GM19023 (cell line): ENCODE measurements around the gene XAGE3.
A peak's percentile ranks its signal among the peaks of the same experiment; 100 is the strongest.
"Not testable (repeated sequence)": the region's sequence is repeated elsewhere in the genome, so short reads cannot be mapped to it uniquely, and the experiment has no call there.

ENCODE experiments used
- ATAC-seq: cut with Tn5 transposase; IDR thresholded peaks from one replicate; pipeline ENCODE4 v1.9.1; 2021; ENCODE audit warnings: mild to moderate bottlenecking, moderate library complexity; ENCODE audit not compliant: unreplicated experiment

Gene XAGE3, protein sequence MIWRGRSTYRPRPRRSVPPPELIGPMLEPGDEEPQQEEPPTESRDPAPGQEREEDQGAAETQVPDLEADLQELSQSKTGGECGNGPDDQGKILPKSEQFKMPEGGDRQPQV

DNA sequence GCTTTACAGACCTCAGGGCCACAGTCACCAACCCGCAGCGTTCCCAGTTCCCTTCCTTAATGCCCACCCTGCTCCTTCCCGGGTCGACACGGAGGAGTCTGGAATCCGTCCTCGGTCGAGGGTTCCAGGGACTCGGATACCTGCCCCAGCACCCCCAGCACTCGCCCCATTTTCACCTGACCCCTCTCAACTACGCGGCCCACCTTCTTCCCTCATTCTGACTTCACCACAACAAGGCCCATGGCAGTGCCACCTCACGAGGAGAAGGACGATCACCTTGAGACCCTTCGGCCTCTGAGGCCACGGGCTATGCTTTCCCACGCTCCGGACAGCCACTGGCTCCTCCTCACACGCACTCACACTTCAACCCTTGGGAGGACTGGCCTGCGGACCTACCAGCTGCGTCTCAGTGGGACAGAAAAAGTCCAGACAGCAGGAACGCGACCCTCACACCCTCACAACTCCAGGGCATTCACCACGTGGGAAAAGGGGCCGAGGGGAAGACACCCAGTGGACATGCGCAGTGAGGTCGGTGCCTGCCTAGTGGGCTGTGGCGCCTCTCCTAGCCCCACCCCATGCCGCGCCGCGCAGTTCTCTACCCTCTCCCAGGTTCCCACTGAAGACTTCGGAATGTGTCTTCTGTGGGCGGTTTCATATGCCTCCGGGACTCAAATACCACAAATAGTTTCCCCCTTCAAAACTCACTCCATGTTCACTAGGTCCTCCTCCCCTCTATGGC, at the start of gene XAGE3:
Gene XAGE3 (minus strand): TSS at position 474 of the 739 bp plus-strand sequence. CDS start 950 bp downstream, outside the sequence.
- no peak for ATAC-seq

DNA sequence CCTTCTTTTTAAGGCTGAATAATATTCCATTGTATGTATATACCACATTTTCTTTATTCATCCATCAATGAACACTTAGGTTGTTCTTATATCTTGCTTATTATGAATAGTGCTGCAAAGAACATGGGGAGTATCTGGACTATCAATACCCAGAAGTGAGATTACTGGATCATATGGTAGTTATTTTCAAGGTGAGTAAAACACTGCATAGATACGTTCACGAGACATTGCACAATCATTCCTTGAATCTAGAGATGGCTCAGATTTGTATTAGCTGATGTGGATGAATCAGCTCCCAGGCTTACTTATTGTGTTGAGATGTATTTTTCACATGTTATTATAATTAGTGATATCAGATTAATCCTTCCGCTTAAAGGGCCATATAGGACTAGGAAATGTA, 46.8 kb upstream of the XAGE3 start:
- not testable (repeated sequence) for ATAC-seq

DNA sequence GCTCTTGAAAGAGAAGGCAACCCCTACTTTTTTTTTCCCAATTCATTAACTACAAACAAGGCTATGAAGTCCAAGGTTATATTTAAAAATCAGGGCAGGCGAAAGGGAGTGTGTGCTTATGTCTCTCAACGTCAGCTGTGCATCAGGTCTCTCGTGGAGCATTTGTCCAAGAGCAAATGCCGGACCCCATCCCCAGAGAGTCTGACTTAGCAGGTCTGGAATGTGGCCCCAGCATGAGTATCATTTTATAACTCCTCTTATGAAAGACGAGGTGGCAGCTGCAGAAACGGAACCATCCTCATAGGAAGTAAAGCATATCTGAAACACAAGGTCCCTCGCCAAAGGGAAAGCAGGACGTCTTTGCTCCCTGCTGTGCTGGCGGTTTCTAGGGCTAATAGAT, 45.8 kb upstream of the XAGE3 start:
- not testable (repeated sequence) for ATAC-seq

DNA sequence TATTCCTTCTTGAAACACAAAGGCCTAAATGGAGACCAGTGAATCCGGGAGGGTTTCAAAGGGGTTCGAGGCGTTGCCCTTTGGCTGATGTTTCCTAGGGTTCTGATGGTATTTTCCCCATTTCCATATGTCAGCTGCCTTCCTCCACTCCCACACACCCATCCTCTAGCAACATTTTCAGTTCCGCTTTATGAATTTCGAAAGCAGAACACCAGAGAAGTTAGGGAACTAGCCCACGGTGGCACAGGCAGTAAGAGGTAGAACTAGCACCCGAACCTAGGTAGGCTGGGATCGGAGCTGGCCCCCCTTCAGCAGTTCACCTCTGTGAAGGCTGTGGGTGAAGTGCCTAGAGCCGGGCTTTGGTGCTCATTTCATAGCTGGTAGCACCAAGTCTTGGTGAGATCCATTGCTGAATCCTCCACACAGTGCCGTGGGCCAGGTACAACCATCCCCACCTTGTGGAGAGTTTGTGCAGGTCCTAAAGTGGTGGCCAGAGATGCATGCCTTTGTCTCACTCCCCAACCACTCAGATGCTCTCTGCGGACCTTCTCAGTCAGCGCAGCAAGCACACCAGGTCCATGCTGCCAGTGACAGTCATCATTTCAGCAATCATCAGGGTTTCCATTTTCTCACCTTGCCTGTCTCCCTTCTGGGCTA, 41.6 kb upstream of the XAGE3 start:
- not testable (repeated sequence) for ATAC-seq

DNA sequence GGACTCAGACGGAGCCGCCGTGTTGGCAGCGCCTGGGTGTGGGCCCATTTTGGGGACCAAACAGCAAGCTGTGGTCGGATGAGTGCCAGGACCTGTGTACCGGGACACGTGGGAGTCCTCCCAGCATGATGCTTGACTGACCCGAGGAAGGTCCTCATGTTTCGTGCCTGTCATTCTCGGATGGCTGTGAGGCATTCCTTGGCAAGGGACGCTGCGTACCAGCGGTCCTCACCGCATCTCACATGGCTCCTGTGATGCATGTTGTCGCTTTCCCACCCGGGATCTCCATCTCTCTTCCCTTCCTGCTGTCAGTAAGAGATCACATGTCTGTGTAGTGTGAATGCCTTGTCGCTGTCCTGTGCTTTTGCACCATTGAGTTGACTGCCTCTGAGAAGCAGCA, 40.0 kb upstream of the XAGE3 start:
- not testable (repeated sequence) for ATAC-seq

DNA sequence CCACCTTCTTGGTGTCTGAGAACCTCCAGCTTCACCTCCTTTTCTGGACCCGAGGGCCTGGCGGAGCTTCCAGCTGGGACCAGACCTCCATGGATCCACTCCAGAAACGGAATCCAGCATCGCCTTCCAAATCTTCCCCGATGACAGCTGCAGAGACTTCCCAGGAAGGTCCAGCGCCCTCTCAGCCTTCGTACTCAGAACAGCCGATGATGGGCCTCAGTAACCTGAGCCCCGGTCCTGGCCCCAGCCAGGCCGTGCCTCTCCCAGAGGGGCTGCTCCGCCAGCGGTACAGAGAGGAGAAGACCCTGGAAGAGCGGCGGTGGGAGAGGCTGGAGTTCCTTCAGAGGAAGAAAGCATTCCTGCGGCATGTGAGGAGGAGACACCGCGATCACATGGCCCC, 39.3 kb upstream of the XAGE3 start:
- ATAC-seq: not testable (repeated sequence)

DNA sequence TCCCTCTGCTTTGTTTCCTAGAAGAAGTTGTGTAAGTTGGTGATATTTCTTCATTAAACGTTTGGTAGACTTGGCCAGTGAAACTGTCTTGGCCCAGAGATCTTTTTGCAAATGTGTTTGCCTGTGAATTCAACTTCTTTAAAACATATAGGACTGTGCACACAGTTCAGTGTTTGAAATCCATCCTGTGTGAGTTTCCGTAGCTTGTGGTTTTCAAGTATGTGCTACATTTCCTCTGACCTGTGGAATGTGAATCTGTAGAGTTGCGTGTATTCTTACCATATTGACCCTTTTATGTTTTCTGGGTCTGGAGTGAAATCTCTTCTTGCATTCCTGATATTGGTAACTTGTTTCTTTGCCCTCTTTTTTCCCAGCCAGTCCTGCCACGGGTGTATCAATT, 38.2 kb upstream of the XAGE3 start:
- ATAC-seq: not testable (repeated sequence)

DNA sequence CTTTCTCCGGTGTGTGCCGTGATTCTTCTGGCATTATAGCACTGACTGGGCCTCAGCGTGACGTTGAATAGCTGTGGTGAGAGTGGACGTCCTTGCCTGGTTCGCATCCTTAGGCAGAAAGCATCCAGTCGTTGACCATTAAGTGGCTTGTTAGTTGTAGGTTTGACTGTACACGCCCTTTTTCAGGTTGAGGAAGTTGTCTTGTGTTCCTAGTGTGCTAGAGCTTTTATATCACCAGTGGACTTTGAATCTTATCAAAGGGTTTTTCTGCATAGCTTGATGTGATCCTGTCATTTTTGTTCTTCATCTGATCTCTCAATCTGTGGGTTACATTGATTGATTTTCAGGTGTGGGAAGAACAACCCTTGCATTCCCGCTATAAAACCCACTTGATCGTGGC, 37.6 kb upstream of the XAGE3 start:
- not testable (repeated sequence) for ATAC-seq

DNA sequence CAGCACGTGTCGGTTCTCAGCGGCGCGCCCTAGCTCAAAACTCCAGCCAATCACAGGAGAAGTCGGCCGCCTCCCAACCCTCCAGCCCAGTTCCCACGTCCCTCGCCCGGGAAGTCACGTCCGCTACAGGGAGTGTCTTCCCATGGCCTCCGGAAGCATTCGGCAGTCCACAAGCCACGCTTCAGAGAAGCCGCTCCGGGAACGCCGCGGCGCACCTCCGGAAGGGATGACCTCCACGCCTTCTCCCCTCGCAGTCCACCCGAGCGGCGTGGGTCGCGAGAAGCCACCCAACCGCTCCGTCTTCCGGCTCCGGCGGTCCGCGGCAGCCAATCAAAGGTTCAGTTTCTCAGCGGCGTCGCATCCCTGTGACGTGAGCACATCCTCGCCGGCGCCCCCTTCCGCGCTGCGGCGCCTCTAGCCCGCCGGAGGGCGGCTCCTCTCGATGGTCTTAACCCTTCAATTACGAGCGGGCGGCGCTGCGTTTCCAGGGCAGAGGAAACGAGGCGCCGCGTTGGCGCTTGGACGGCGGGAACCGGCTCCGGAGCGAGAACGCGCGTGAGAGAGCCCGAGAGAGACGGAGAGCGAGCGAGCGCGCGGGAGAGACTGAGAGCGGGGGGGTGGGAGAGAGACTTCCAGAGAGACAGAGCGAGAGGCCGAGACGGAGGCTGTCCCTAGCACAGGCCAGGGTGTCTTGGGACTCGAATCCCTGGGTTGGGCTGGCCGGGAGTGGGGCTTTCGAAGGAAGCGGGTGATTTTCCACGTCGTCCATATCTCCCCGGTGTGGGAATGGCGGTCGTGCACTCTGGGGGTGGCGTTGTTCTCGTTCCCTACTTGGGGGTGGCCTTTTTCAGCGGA, 29.2 kb upstream of the XAGE3 start, which contains the start of gene FAM156B:
Gene FAM156B (plus strand): TSS at position 476 of the 855 bp plus-strand sequence. CDS start 9,896 bp downstream, outside the sequence.
- peak; percentile 84 for ATAC-seq

DNA sequence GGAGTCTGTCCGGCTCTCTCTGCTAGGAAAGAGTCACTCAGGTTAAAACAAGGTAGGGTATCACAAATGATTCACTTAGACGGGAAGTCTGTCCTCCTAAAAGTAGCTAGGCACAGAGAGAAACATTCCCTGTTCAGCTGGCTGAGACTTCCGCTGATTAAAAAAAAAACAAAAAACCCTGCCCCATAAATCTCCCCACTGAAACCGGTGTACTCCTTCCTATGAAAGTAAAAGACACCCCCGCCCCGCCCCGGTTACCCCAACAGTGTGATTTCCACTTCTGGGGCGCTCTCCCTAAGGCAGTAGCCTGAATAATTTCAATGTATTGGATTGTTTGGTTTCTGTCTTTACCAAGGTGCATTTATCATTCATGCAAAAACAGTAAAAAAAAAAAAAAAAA, 28.6 kb upstream of the XAGE3 start:
- ATAC-seq: peak; percentile 22

DNA sequence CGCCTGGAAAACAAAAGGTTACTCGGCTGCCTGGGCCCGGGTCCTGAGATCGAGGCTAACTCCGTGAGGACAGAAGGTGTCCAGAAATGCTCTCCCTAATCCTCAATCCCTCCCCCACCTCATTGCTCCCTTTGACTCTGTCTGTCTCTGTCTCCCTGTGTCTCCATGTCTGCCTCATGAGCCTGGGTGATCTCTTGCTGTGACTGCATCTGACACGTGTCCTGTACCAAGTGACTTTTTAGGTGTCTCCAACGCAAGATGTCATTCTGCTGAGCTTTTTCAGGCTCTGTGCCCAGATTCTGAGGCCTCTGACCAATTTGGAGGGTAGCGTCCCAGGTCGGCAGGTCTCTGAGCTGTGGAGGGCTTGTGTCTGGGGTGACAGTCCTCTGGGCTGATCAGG, 20.2 kb upstream of the XAGE3 start:
- ATAC-seq: not testable (repeated sequence)

DNA sequence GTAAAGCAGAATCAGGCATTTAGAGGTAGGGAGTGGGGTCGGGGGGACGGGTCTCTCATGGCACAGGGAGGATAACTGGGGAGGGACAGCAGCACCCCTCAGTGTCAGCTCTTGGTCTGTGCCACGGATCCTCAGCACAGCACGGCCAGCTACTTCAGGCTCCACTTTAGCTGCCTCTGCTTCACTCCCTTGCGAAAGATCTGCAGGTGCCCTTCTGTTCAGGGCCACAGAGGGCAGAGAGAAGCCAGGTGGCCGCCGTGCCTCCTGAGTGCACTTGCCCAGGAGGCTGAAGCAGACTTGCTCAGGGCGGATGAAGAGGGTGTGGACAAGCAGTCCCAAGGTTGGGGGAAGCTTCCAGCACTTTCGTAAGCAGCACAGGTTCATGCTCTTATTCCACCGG, 19.6 kb upstream of the XAGE3 start:
- not testable (repeated sequence) for ATAC-seq

DNA sequence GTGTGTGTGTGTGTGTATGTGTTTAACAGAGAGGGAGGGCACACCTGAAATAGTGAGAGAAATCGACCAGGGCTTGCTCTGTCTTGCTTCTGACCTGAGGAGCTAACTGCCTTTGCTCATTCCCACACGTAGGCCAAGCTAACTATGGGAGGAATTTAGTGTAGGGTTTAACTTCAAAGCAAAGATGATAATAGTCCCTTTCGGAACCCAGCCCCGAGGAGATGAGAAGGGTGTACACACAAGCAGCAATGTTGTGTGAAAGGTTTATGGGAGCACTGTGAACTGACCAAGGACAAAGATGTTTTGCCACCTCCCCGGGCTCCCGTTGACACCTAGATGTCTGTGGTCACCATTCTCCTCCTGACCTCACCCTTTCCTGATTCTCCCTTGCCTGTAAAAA, 8.5 kb upstream of the XAGE3 start:
- not testable (repeated sequence) for ATAC-seq

DNA sequence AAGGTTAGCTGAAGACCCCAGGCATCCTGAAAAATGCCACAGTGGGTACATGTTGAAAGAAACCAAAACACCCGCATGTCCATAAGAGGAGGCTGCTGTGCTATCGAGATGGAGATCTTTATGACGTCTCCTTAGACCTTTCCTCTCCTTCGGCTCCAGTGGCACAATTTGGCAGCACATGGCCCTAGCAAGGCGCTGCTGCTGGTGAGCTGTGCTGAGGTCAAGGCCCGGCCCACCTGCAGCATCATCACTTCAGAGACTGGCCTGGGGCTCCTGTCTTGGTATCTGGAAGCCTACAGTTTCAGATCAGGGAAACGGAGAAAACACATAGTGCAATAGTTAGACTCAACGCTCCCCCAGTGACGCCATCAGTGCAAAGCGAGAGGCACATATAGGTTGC, 7.6 kb upstream of the XAGE3 start:
- ATAC-seq: not testable (repeated sequence)

DNA sequence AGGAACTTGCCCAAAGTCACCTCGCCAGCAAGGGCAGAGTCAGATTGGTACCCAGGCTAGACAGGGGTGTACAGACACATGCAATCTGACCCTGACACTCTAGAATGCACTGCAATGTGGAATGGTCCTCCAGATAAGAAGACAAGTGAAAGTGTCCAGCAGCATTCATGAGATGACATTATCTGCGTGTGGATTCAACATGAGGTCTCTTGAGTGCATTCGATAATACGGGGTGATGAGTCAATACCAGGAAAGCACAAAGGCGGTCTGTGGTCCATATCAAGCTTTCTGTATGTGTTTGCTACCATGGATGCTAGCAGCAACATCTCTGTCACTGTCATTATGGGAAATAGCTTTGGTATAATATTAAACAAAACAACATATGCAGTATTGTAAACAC, 6.8 kb upstream of the XAGE3 start:
- ATAC-seq: no peak

DNA sequence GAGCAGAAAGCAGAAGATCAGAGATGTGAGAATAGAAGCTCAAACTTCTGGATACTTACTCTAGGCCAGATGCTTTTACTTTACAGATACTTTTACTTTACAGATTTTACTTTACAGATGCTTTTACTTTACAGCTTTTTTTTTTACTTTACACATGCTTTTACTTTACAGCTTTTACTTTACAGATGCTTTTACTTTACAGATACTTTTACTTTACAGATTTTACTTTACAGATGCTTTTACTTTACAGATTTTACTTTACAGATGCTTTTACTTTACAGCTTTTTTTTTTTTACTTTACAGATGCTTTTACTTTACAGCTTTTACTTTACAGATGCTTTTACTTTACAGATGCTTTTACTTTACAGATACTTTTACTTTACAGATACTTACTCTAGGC, 5.9 kb upstream of the XAGE3 start:
- ATAC-seq: not testable (repeated sequence)

DNA sequence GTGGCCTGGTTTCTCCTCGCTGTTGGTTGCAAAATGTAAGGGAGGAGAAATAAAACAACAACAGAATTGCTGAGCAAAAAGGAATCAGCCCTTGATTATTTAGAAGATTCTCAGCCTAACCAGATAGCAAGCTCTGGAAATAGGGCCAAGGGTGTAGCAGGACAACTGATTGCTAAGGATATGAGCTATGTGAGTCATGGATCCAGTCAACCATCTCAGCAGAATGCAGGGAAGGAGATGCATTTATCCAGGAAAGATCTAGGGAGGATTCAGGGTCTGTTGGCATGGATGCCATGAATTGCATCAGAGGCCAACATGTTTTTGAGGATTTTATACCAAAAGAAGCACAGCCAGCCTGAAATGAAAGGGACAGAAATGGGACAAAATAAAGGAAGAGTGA, 2.2 kb upstream of the XAGE3 start:
- ATAC-seq: no peak

DNA sequence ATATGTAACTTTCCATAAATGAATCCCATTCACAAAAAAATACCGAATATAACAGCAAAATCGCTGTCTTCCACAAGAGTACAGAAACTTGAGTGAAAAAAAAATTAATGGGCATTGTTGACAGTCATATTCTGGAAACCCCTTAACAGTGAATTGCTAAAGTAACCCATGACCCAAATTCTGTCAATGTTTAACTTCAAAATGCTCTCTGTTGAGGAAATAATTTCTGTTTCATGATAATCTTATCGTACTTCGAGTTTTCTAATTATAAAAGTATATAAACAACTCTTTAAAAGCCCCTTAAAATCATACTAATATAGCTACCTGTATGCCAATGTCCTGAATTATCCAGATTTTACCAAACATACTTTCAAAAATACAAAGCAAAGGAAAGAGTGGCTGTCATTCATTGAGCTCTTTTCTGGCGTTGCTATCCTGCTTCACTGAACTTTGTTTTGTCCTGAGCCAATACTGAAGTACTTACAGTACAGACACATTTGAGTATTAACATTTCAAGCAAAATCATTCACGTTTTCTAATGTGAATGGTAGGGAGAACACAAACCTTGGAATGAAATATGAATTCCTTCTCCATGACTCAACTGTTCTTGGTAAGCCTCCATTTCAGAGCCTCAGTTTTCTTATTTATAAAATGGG, 2.4 kb downstream of the XAGE3 start:
- no peak for ATAC-seq

DNA sequence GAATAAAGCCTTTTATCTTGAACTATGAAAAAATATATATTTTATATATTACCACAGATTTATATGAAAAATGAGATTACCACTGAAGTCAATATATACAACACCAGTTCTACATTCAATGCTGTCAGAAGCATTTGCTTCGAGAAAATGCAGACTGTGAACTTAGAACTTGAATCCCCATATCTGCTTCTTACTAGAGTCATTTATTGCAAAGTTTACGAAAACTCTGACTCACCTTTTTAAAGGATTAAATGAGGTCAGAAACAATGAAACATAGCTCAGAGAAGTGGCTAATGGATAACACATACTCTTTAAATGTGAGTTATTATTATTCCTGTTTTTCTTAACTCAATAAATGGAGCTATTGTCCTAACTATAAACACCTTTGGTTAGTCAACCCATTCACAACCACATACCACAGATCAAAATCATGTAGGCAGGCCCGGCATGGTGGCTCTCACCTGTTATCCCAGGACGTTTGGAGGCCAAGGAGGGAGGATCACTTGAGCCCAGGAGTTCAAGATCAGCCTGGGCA, 10.8 kb downstream of the XAGE3 start:
- ATAC-seq: not testable (repeated sequence)

DNA sequence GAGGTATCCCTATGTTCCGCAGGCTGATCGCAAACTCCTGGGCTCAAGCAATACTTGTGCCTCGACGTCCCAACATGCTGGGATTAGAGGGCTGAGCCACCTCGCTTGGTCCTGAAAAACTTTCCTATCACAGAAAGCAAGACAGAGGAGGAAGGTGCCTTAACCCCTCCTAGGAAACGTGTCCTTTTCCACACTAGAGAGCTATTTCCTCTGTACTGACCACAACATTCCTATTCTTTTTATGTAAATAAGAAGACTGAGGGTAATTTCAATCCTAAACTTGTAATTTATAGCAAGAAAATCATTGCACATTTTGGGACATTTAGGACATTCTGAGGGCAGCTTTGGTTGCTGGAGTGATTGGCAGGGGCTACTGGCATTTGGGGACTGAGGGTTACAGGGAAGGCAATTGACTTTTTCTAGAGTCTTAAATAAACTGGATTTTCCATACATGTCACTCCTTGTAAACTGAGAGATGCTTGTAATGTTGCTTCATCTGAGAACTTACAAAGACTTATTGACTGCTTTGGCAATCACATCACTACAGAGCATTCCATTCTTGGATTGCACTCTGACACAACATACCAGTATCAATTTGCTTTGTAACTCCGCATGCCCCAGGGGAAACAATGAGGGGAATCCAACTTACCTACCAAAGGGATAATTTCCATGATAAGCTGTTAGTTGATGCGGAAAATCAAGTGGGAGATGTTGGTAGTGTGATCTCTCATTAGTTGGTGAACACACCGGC, 15.6 kb downstream of the XAGE3 start:
- ATAC-seq: no peak
